ENCODE results near the gene XPC.

Gene XPC

DNA sequence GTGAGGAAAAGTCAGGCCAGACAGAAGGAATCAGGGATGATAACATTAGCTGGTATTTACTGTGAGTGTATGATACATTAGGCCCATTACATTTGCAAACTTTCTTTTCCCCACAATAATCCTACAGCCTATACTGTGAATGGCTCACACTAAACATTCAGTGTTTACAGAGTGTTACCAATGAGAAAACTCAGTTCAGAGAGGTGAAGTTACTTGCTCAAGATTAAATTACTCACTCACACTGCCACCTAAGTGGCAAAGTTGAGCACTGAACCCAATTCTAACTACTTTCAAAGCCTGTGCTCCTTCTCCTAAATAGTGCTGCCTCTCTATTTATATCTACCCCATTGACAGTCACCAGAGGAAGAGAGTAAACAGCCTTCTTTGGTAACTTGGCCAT, 8.5 kb downstream of the XPC start:
- H3K4me3 ChIP-seq (replicated peaks; ENCODE audit: low read depth, low read length): no peak overlapping the region
- no peak for DNase-seq (ENCODE audit: extremely low read depth, insufficient read length)
- TF ChIP-seq, protein P1, sequence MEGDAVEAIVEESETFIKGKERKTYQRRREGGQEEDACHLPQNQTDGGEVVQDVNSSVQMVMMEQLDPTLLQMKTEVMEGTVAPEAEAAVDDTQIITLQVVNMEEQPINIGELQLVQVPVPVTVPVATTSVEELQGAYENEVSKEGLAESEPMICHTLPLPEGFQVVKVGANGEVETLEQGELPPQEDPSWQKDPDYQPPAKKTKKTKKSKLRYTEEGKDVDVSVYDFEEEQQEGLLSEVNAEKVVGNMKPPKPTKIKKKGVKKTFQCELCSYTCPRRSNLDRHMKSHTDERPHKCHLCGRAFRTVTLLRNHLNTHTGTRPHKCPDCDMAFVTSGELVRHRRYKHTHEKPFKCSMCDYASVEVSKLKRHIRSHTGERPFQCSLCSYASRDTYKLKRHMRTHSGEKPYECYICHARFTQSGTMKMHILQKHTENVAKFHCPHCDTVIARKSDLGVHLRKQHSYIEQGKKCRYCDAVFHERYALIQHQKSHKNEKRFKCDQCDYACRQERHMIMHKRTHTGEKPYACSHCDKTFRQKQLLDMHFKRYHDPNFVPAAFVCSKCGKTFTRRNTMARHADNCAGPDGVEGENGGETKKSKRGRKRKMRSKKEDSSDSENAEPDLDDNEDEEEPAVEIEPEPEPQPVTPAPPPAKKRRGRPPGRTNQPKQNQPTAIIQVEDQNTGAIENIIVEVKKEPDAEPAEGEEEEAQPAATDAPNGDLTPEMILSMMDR (IDR thresholded peaks at IDR 0.05; ENCODE audit: insufficient read depth, low read length, poor library complexity, severe bottlenecking): no peak
- peaks cover 34% of the 10 kb centered on the region for H3K36me3 ChIP-seq (ENCODE audit: control insufficient read depth, insufficient read depth, low read length)
- H3K27me3 ChIP-seq (replicated peaks; ENCODE audit: control insufficient read depth, insufficient read depth, low read length): no peaks in the 10 kb centered on the region

DNA sequence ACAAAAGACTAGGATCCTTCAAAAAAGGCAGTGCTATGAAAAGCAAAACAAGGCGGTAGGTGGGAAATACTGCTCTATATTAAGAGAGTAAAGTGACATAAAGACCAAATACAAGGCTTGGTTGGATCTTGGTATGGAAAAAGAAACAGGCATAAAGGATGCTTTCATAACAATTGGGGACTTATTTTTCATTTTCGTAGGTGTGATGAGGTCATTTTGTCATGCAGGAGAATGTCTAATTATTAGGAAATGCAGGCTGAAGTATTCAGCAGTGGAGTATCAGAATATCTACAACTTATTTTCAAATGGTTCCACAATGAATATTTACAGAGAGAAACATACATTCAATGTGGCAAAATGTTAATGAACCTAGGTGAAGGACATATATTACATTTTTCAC, 9.0 kb downstream of the XPC start:
- Histone ChIP-seq H3K36me3 (ENCODE audit: control insufficient read depth, insufficient read depth, low read length) (peaks cover 37% of the 10 kb centered on the region), H3K4me3 (replicated peaks; ENCODE audit: low read depth, low read length) (no peak overlapping the region), H3K27me3 (replicated peaks; ENCODE audit: control insufficient read depth, insufficient read depth, low read length) (no peaks in the 10 kb centered on the region)
- DNase-seq (ENCODE audit: extremely low read depth, insufficient read length): no peak
- TF ChIP-seq, protein P1 (IDR thresholded peaks at IDR 0.05; ENCODE audit: insufficient read depth, low read length, poor library complexity, severe bottlenecking): no peak

DNA sequence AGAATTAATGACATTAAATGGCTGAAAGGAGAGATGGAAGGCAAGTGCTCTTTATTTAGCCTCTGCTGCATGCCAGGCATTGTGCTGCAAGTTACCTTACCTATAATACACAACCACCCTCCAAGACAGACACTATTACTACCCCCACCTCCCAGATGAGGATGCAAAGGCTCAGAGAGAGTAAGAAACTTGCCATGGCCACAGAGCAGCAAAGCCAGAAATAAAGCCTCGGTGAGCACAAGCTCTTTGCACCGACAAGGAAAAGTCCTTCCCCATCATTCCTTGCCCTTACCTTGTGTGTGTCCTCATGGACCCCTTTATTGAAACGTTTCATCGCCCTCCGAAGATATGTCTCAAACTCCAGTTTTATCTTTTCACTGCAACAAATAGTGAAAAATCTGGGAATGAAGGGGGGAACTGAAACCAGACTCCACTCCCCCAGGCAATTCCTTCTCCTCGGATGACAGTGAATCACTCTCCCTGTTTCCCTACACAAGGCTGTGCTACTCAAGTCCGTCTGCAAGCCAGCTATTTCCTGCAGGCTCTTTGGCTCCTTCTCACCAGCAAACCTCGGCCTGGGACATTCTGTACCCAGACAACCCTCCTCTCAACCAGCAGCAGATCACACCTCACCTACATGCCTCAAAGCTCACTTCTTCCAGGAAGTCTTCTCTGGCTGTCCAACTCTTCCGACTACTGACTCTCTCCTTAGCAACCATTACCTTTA, 11.4 kb downstream of the XPC start:
- peaks cover 38% of the 10 kb centered on the region for H3K36me3 ChIP-seq (ENCODE audit: control insufficient read depth, insufficient read depth, low read length)
- TF ChIP-seq, protein P1 (IDR thresholded peaks at IDR 0.05; ENCODE audit: insufficient read depth, low read length, poor library complexity, severe bottlenecking): no peak

DNA sequence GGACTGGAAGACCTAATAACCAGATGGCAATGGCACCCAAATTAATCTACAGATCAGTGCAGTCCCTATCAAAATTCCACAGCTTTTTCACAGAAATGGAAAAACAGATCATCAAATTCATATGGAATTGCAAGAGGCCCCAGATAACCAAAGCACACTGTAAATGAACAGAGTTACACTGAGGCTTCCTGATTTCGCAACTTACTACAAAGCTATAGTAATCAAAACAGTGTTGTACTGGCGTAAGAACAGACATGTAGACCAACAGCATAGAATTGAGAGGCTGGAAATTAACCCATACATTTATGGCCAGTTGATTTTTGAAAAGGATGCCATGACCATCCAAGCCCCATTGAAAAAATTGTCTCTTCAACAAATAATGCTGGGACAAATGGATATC, 16.2 kb downstream of the XPC start:
- no peak overlapping the region for H3K4me3 ChIP-seq (replicated peaks; ENCODE audit: low read depth, low read length)
- no peak for DNase-seq (ENCODE audit: extremely low read depth, insufficient read length)
- H3K27me3 ChIP-seq (replicated peaks; ENCODE audit: control insufficient read depth, insufficient read depth, low read length): no peaks in the 10 kb centered on the region
- peaks cover 53% of the 10 kb centered on the region for H3K36me3 ChIP-seq (ENCODE audit: control insufficient read depth, insufficient read depth, low read length)
- TF ChIP-seq, protein P1 (IDR thresholded peaks at IDR 0.05; ENCODE audit: insufficient read depth, low read length, poor library complexity, severe bottlenecking): no peak

More for the DNA sequence above, 11.4 kb downstream of the XPC start:
- no peaks in the 10 kb centered on the region for H3K27me3 ChIP-seq (replicated peaks; ENCODE audit: control insufficient read depth, insufficient read depth, low read length)
- no peak for DNase-seq (ENCODE audit: extremely low read depth, insufficient read length)
- H3K4me3 ChIP-seq (replicated peaks; ENCODE audit: low read depth, low read length): no peak overlapping the region

DNA sequence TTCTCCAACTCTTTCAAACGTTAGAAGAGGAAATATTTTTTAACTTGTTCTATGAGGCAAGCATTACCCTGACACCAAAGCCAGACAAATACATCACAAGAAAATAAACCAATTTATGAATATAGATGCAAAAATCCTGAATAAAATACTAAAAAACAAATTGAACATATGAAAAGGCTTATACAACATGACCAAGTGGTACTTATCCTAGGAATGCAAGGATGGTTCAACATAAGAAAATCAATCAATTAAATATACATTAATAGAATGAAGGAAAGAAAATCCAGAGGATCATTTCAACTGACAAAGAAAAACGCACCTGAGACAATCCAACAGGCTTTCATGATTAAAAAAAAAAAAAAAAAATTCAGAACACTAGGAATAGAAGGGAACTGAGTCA, 17.1 kb downstream of the XPC start:
- no peaks in the 10 kb centered on the region for H3K27me3 ChIP-seq (replicated peaks; ENCODE audit: control insufficient read depth, insufficient read depth, low read length)
- DNase-seq (ENCODE audit: extremely low read depth, insufficient read length): no peak
- H3K36me3 ChIP-seq (ENCODE audit: control insufficient read depth, insufficient read depth, low read length): peaks cover 50% of the 10 kb centered on the region
- TF ChIP-seq, protein P1 (IDR thresholded peaks at IDR 0.05; ENCODE audit: insufficient read depth, low read length, poor library complexity, severe bottlenecking): no peak
- no peak overlapping the region for H3K4me3 ChIP-seq (replicated peaks; ENCODE audit: low read depth, low read length)

DNA sequence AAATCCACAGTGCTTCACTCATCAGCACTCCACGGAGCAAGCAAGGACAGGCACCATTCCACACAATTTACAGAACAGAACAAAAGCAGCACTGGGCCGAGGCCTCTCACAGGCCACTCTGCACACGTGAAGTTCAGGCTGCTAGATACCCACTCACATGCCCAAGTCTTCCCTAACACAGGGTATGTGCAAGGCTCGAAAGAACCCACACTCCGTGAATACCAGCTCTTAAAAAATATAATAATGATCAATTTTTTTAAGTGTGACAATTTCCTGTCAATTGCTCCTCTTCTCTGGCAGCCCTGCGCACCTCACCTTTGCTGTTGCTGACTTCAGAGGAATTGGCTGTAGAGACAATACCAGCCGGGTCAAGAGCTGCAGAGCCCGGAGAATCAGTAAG, 19.0 kb downstream of the XPC start:
- Histone ChIP-seq H3K4me3 (replicated peaks; ENCODE audit: low read depth, low read length) (no peak overlapping the region), H3K27me3 (replicated peaks; ENCODE audit: control insufficient read depth, insufficient read depth, low read length) (no peaks in the 10 kb centered on the region), H3K36me3 (ENCODE audit: control insufficient read depth, insufficient read depth, low read length) (peaks cover 37% of the 10 kb centered on the region)
- DNase-seq (ENCODE audit: extremely low read depth, insufficient read length): no peak
- TF ChIP-seq, protein P1 (IDR thresholded peaks at IDR 0.05; ENCODE audit: insufficient read depth, low read length, poor library complexity, severe bottlenecking): no peak
